PC-3 (cell line): ENCODE results near the gene LKAAEAR1. TPM values are rescaled to one million over a fixed set of nuclear protein-coding genes. Genes with fewer than 3 reads are reported as not detected.
A peak's percentile ranks its signal among the peaks of the same experiment; 100 is the strongest.

Experiments used
- ATAC-seq: fragments of 200-7000 bp; cut with Tn5 transposase; 2 replicates; pipeline ENCODE4 v1.9.1; 2020; ENCODE audit warnings: mild to moderate bottlenecking, moderate library complexity
- BruUV-seq: library from RNA; stranded (reverse); fragments of 400-500 nt; replicated peaks from 2 replicates; lab custom pipeline; 2021; lab: Mats Ljungman, UMichigan
- CTCF ChIA-PET: fragments of 300-600 bp; sonication (Branson Sonifier 250); formaldehyde crosslinking; loops from one replicate; lab custom pipeline; 2022; ENCODE audit warnings: antibody characterized with exemption; lab: Charles Lee
- POLR2A ChIA-PET: fragments of 300-600 bp; sonication (Branson Sonifier 250); formaldehyde crosslinking; loops from one replicate; lab custom pipeline; 2022; ENCODE audit warnings: antibody characterized with exemption; ENCODE audit not compliant: unreplicated experiment; lab: Charles Lee
- DNase-seq: peaks from one replicate; pipeline ENCODE4 v3.0.0-alpha.2; 2015
- H2AFZ ChIP-seq: fragments of 300-600 bp; sonication (generic); 2 replicates; pipeline ENCODE4 v1.6.0; 2016; ENCODE audit warnings: antibody characterized with exemption, low read length
- H3F3A ChIP-seq: fragments of 300-600 bp; sonication (generic); one replicate; pipeline ENCODE4 v1.6.0; 2017; ENCODE audit warnings: antibody characterized with exemption, low read length, control low read depth, mild to moderate bottlenecking; ENCODE audit not compliant: unreplicated experiment
- H3K27ac ChIP-seq: fragments of 300-600 bp; sonication (generic); 2 replicates; pipeline ENCODE4 v1.5.1; 2016; ENCODE audit warnings: mild to moderate bottlenecking, low read length
- H3K27me3 ChIP-seq: fragments of 300-600 bp; sonication (generic); 2 replicates; pipeline ENCODE4 v1.6.1; 2016; ENCODE audit warnings: low read length, mixed read lengths
- H3K36me3 ChIP-seq: fragments of 300-600 bp; sonication (generic); 2 replicates; pipeline ENCODE4 v1.6.1; 2016; ENCODE audit warnings: low read depth, mixed run types, low read length, mixed read lengths
- H3K4me1 ChIP-seq: fragments of 300-600 bp; sonication (generic); 2 replicates; pipeline ENCODE4 v1.5.1; 2016; ENCODE audit warnings: low read length; ENCODE audit not compliant: insufficient read depth
- H3K4me2 ChIP-seq: fragments of 300-600 bp; sonication (generic); 2 replicates; pipeline ENCODE4 v1.6.0; 2016; ENCODE audit warnings: low read length
- H3K4me3 ChIP-seq: fragments of 300-600 bp; sonication (generic); 2 replicates; pipeline ENCODE4 v1.5.1; 2016; ENCODE audit warnings: mild to moderate bottlenecking, low read length, mixed read lengths
- H3K79me2 ChIP-seq: fragments of 300-600 bp; sonication (generic); 2 replicates; pipeline ENCODE4 v1.6.1; 2017; ENCODE audit warnings: low read length, mixed read lengths
- H3K9ac ChIP-seq: fragments of 300-600 bp; sonication (generic); 2 replicates; pipeline ENCODE4 v1.6.0; 2016; ENCODE audit warnings: mild to moderate bottlenecking, low read length
- H3K9me2 ChIP-seq: fragments of 300-600 bp; sonication (generic); replicated peaks from 2 replicates; pipeline ENCODE4 v1.6.1; 2016; ENCODE audit warnings: mixed run types, low read length, mixed read lengths
- H3K9me3 ChIP-seq: fragments of 300-600 bp; sonication (generic); 2 replicates; pipeline ENCODE4 v1.6.1; 2016; ENCODE audit warnings: low read length, mixed read lengths
- H4K20me1 ChIP-seq: fragments of 300-600 bp; sonication (generic); 2 replicates; pipeline ENCODE4 v1.6.1; 2016; ENCODE audit warnings: low read length, mixed read lengths
- EZH2 ChIP-seq: fragments of 300-600 bp; sonication (generic); IDR thresholded peaks from one replicate; pipeline ENCODE4 v1.6.1; 2017; ENCODE audit warnings: antibody characterized with exemption, mild to moderate bottlenecking, low read length; ENCODE audit not compliant: unreplicated experiment
- EZH2phosphoT487 ChIP-seq: fragments of 300-600 bp; sonication (generic); IDR thresholded peaks from 2 replicates; pipeline ENCODE4 v1.6.1; 2018; ENCODE audit warnings: mild to moderate bottlenecking, antibody characterized with exemption, low read length, borderline replicate concordance
- intact Hi-C: fragments of 100-400 bp; cut with micrococcal nuclease; formaldehyde crosslinking; loops from 2 replicates; pipeline ENCODE4 v1.9.0; 2023
- total RNA-seq: library from RNA; depleted of rRNA; stranded (reverse); fragments of >200 nt; gene quantifications from 2 replicates; pipeline ENCODE4 v1.2.3, GENCODE V29; 2014
- TF ChIP-seq, protein P1 (sequence below): fragments of 300-600 bp; sonication (generic); conservative IDR thresholded peaks from 2 replicates; pipeline ENCODE4 v1.5.1; 2017; ENCODE audit warnings: antibody characterized with exemption, low read depth, mild to moderate bottlenecking, low read length

Gene LKAAEAR1
- total RNA-seq, 1 experiment from 2014 or later = 1.1 TPM

DNA sequence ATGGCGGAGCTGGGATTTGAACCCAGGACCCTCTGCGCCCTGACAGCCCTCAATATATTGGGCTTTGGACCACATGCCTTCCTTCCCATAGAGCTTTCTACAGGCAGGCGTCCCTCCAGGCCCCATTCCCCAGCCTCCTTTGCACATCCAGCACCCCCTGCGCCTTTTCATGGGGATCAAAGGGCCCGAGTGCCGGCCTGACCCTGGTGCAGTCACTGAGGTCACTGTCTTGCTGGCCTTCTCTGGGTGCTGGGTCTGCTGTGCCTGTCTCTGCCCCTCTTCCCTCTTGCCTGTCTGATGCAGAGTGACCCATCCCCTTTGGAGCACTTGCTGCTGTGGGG lies 2.6 kb downstream of the LKAAEAR1 start:
- Histone ChIP-seq H3K9me2 (no peaks in the 10 kb centered on the region), H3K9ac (no peak overlapping the region), H2AFZ (no peak overlapping the region), H3K79me2 (peaks cover 19% of the 10 kb centered on the region), H3K9me3 (no peaks in the 10 kb centered on the region), H3K4me2 (no peak overlapping the region), H3K36me3 (no peaks in the 10 kb centered on the region), H3K4me3 (no peak overlapping the region), H3K27ac (no peak overlapping the region), H3K4me1 (peaks cover 29% of the 10 kb centered on the region), H3K27me3 (no peaks in the 10 kb centered on the region), H4K20me1 (no peaks in the 10 kb centered on the region), H3F3A (no peaks in the 10 kb centered on the region)
- intact Hi-C loops = no loop called here
- ChIA-PET CTCF (no interaction called here), POLR2A (no interaction called here)
- TF ChIP-seq EZH2phosphoT487 (no peak), EZH2 (no peak)
- TF ChIP-seq, protein P1, sequence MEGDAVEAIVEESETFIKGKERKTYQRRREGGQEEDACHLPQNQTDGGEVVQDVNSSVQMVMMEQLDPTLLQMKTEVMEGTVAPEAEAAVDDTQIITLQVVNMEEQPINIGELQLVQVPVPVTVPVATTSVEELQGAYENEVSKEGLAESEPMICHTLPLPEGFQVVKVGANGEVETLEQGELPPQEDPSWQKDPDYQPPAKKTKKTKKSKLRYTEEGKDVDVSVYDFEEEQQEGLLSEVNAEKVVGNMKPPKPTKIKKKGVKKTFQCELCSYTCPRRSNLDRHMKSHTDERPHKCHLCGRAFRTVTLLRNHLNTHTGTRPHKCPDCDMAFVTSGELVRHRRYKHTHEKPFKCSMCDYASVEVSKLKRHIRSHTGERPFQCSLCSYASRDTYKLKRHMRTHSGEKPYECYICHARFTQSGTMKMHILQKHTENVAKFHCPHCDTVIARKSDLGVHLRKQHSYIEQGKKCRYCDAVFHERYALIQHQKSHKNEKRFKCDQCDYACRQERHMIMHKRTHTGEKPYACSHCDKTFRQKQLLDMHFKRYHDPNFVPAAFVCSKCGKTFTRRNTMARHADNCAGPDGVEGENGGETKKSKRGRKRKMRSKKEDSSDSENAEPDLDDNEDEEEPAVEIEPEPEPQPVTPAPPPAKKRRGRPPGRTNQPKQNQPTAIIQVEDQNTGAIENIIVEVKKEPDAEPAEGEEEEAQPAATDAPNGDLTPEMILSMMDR = no peak
- DNase-seq = no peak
- BruUV-seq = no TSS peak
- no peak for ATAC-seq

DNA sequence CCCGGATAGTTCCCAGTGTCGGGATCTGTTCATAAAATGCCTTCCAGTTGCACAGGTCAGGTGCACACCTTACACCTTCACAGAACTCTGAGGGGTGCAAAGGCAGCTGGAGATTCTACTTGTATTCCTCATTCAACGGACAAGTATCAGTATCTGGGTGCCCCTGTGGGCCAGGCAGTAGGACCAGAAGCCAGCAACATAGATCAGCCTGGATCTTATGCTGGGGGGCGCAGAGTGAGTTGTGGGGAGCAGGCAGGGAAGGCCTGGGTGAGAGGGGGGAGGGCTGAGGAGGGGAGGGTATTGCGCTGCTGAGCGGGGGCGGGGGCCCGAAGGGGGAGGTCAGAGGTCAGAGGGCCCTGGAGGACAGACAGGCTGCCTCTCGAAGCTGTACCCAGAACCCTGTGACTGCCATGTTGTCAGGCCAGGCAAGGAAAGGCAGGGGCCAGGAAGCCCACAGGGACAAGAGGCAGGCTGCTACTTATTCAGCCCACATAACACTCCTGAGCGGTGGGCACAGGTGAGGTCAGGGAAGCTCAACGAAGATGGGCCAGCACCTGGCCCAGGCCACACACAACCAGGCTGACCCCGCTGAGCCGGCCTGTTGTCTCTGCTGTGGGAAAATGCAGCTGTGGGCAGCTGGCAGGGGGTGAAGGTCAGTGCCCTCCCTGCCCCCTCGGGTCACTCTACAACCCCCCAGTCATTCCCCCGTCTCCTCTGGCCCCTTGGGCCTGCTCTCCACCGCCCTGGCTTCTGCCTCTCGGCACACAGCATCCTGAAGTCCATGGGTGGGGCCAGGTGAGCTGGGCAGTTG lies 3.2 kb downstream of the LKAAEAR1 start:
- ATAC-seq (no peak), DNase-seq (no peak)
- peaks cover 24% of the 10 kb centered on the region for H3K4me1 ChIP-seq
- intact Hi-C loops = no loop called here
- H3K4me3 ChIP-seq = peak overlapping the region; percentile 88; the same call in 1 of the 2 replicates
- H3F3A ChIP-seq = no peaks in the 10 kb centered on the region
- ChIA-PET POLR2A (no interaction called here), CTCF (interaction anchor here (0.6 kb wide), 1 partner anchor 499 kb away, joined by 3 read pairs; no protein-coding TSS in a partner anchor)
- no peak for TF ChIP-seq EZH2phosphoT487
- TF ChIP-seq, protein P1 = no peak
- TF ChIP-seq EZH2 = no peak
- peaks cover 19% of the 10 kb centered on the region for H3K79me2 ChIP-seq
- BruUV-seq = no TSS peak
- H3K9me3 ChIP-seq = no peaks in the 10 kb centered on the region
- peak overlapping the region; percentile 75 for H3K9ac ChIP-seq
- H3K27me3 ChIP-seq = no peaks in the 10 kb centered on the region
- no peaks in the 10 kb centered on the region for H3K36me3 ChIP-seq
- H3K9me2 ChIP-seq = no peaks in the 10 kb centered on the region
- peak overlapping the region; percentile 98 for H3K4me2 ChIP-seq
- no peaks in the 10 kb centered on the region for H4K20me1 ChIP-seq
- 0 out of 2 replicates have a peak overlapping the region, but pooled peaks have one; percentile 93 for H2AFZ ChIP-seq
- H3K27ac ChIP-seq = peak overlapping the region; percentile 14; the same call in 1 of the 2 replicates
